Measurements from ENCODE around the gene SPATA1.
"Not testable (repeated sequence)": the region's sequence is repeated elsewhere in the genome, so short reads cannot be mapped to it uniquely, and the experiment has no call there.

SPATA1 gene
- total RNA-seq, result 2.4 reads per million, percentile 7 among the genes with 10 or more reads in this experiment

- DNase-seq, result peak; percentile 97
Measured at GRCh38 chr1:84506002-84506728, at the start of gene SPATA1, which contains the start of gene GNG5. SPATA1 (plus strand) TSS chr1:84506386; CDS start chr1:84516360, 9,974 bp downstream. GNG5 (minus strand) TSS chr1:84506581; CDS start chr1:84506091, 490 bp downstream.

GRCh38 chr1:84462118-84462517, 44.1 kb upstream of the SPATA1 start:
- DNase-seq, result no peak

- DNase-seq, result no peak
Measured at GRCh38 chr1:84467298-84467697, 38.9 kb upstream of the SPATA1 start.

GRCh38 chr1:84476225-84476624, 30.0 kb upstream of the SPATA1 start:
- no peak for DNase-seq

- DNase-seq, result peak; percentile 73
Measured at GRCh38 chr1:84478876-84479868, 27.0 kb upstream of the SPATA1 start, which contains the start of gene RPF1. RPF1 (plus strand) TSS chr1:84479266; CDS start chr1:84479282, 16 bp downstream.

GRCh38 chr1:84479998-84480397, 26.2 kb upstream of the SPATA1 start:
- no peak for DNase-seq

GRCh38 chr1:84480650-84481049, 25.5 kb upstream of the SPATA1 start:
- DNase-seq, result no peak

- no peak for DNase-seq
Measured at GRCh38 chr1:84481317-84481716, 24.9 kb upstream of the SPATA1 start.

GRCh38 chr1:84488107-84488506, 18.1 kb upstream of the SPATA1 start:
- no peak for DNase-seq

- DNase-seq, result no peak
Measured at GRCh38 chr1:84489766-84490165, 16.4 kb upstream of the SPATA1 start.

- no peak for DNase-seq
Measured at GRCh38 chr1:84492726-84493125, 13.5 kb upstream of the SPATA1 start.

- DNase-seq, result no peak
Measured at GRCh38 chr1:84493747-84494146, 12.4 kb upstream of the SPATA1 start.

GRCh38 chr1:84496498-84496897, 9.7 kb upstream of the SPATA1 start:
- DNase-seq, result no peak

- no peak for DNase-seq
Measured at GRCh38 chr1:84497631-84498275, 8.4 kb upstream of the SPATA1 start.

GRCh38 chr1:84502927-84503326, 3.3 kb upstream of the SPATA1 start:
- DNase-seq, result no peak

GRCh38 chr1:84504580-84505492, 1.4 kb upstream of the SPATA1 start:
- no peak for DNase-seq

- DNase-seq, result no peak
Measured at GRCh38 chr1:84505493-84506001, 639 bp upstream of the SPATA1 start.

- DNase-seq, result no peak
Measured at GRCh38 chr1:84506729-84507453, 705 bp downstream of the SPATA1 start.

GRCh38 chr1:84507887-84508286, 1.7 kb downstream of the SPATA1 start:
- not testable (repeated sequence) for DNase-seq

- no peak for DNase-seq
Measured at GRCh38 chr1:84508510-84508909, 2.3 kb downstream of the SPATA1 start.

- no peak for DNase-seq
Measured at GRCh38 chr1:84509029-84509428, 2.8 kb downstream of the SPATA1 start.

Measured in effector CD4-positive, alpha-beta T cell (primary cell).